Stimulated activated CD8-positive, alpha-beta memory T cell treated with anti-CD3 and anti-CD28 coated beads, Interleukin-12 subunit alpha, Interleukin-12 subunit beta, amount 100 ng/mL, for 24 hours (primary cell): ENCODE data around the gene TGFBI.

ENCODE experiments used
- DNase-seq: peaks from one replicate; pipeline ENCODE4 v3.0.0-alpha.2; 2020; ENCODE audit errors: extremely low read depth

TGFBI gene

GRCh38 chr5:136087961-136088871 is 59.4 kb downstream of the TGFBI start:
- DNase-seq, result no peak

- DNase-seq, result no peak
Measured at GRCh38 chr5:136089791-136090190, 61.0 kb downstream of the TGFBI start.

GRCh38 chr5:136090319-136090718 is 61.5 kb downstream of the TGFBI start:
- DNase-seq, result no peak

GRCh38 chr5:136094189-136094912 is 65.6 kb downstream of the TGFBI start:
- no peak for DNase-seq

GRCh38 chr5:136094913-136095641 is 66.3 kb downstream of the TGFBI start:
- no peak for DNase-seq

GRCh38 chr5:136098176-136098575 is 69.4 kb downstream of the TGFBI start:
- no peak for DNase-seq

GRCh38 chr5:136099870-136100269 is 71.1 kb downstream of the TGFBI start:
- DNase-seq, result no peak

- DNase-seq, result no peak
Measured at GRCh38 chr5:136101884-136102283, 73.1 kb downstream of the TGFBI start.

GRCh38 chr5:136103118-136103517 is 74.3 kb downstream of the TGFBI start:
- DNase-seq, result no peak

GRCh38 chr5:136104306-136104965 is 75.6 kb downstream of the TGFBI start:
- DNase-seq, result no peak

GRCh38 chr5:136106351-136107031 is 77.7 kb downstream of the TGFBI start:
- no peak for DNase-seq

GRCh38 chr5:136108180-136108611 is 79.4 kb downstream of the TGFBI start:
- DNase-seq, result no peak

GRCh38 chr5:136108766-136109165 is 80.0 kb downstream of the TGFBI start:
- no peak for DNase-seq

- no peak for DNase-seq
Measured at GRCh38 chr5:136109453-136110135, 80.8 kb downstream of the TGFBI start.
